Uterus (tissue), 2 donors: ENCODE results near the gene PCNP.
"Not testable (repeated sequence)": the region's sequence is repeated elsewhere in the genome, so short reads cannot be mapped to it uniquely, and the experiment has no call there.

Experiments used
- CTCF ChIP-seq, 4 experiments: fragments of 200-600 bp in 2 of 4; fragments of 450-650 bp in 2 of 4; sonication (generic) in 2 of 4; IDR thresholded peaks; one replicate each; pipeline ENCODE4 v1.5.1; 2016 to 2019; ENCODE audit warnings: antibody characterized with exemption in 4 of 4, mild to moderate bottlenecking in 2 of 4, moderate library complexity in 1 of 4
- POLR2A ChIP-seq, 2 donors: fragments of 450-650 bp; IDR thresholded peaks; one replicate each; pipeline ENCODE4 v1.6.1; 2016; ENCODE audit warnings: antibody characterized with exemption in 2 of 2, mild to moderate bottlenecking in 1 of 2, moderate library complexity in 1 of 2

- not testable (repeated sequence) for TF ChIP-seq CTCF, POLR2A (IDR thresholded peaks at IDR 0.05)
These were observed 20.6 kb upstream of the PCNP start for GRCh38 chr3:101553381-101553780.
